Erythroblast (primary cell): ENCODE data around the gene AXIN2.
"Not testable (repeated sequence)": the region's sequence is repeated elsewhere in the genome, so short reads cannot be mapped to it uniquely, and the experiment has no call there.

Experiments used
- DNase-seq, 2 experiments: peaks; one replicate each; lab custom pipeline; 2025; lab: John Stamatoyannopoulos, UW
- GATA1 ChIP-seq: IDR thresholded peaks from 2 replicates; pipeline ENCODE4 v1.6.1; 2011; ENCODE audit warnings: low read depth, mild to moderate bottlenecking, control low read depth, low read length, moderate library complexity
- POLR2A ChIP-seq: IDR thresholded peaks from 2 replicates; pipeline ENCODE4 v1.6.1; 2011; ENCODE audit warnings: mild to moderate bottlenecking, low read length

AXIN2 gene

GRCh38 chr17:65489413-65490155 is 71.9 kb downstream of the AXIN2 start:
- no peak for TF ChIP-seq POLR2A
- no peak for DNase-seq

- no peak for DNase-seq
- TF ChIP-seq GATA1 = no peak
- no peak for TF ChIP-seq POLR2A
Measured at GRCh38 chr17:65488665-65489064, 72.8 kb downstream of the AXIN2 start.

- DNase-seq = no peak
- TF ChIP-seq POLR2A = no peak
- no peak for TF ChIP-seq GATA1
Measured at GRCh38 chr17:65487990-65488389, 73.5 kb downstream of the AXIN2 start.

GRCh38 chr17:65487161-65487560 is 74.3 kb downstream of the AXIN2 start:
- TF ChIP-seq POLR2A (no peak), GATA1 (no peak)
- no peak for DNase-seq

- no peak for TF ChIP-seq GATA1
- TF ChIP-seq POLR2A = no peak
- DNase-seq = no peak
Measured at GRCh38 chr17:65485388-65486299, 75.8 kb downstream of the AXIN2 start.

GRCh38 chr17:65484405-65484804 is 77.0 kb downstream of the AXIN2 start:
- not testable (repeated sequence) for DNase-seq

GRCh38 chr17:65483438-65483837 is 78.0 kb downstream of the AXIN2 start:
- TF ChIP-seq GATA1 (no peak), POLR2A (no peak)
- no peak for DNase-seq

- DNase-seq = no peak
Measured at GRCh38 chr17:65482201-65482600, 79.2 kb downstream of the AXIN2 start.

GRCh38 chr17:65479282-65479681 is 82.2 kb downstream of the AXIN2 start:
- TF ChIP-seq POLR2A (no peak), GATA1 (no peak)
- DNase-seq = no peak

More at GRCh38 chr17:65482201-65482600, 79.2 kb downstream of the AXIN2 start:
- TF ChIP-seq POLR2A (no peak), GATA1 (no peak)
